ENCODE measurements around the gene MYORG. TPM values are rescaled to one million over a fixed set of nuclear protein-coding genes. Genes with fewer than 3 reads are reported as not detected.

The MYORG gene
- total RNA-seq, 2 experiments from 2014 or later = 4.7 to 5.5 TPM

- Mint-ChIP-seq H3K4me3 (no peak overlapping the region), H3K9me3 (no peaks in the 10 kb centered on the region), H3K36me3 (no peaks in the 10 kb centered on the region), H3K4me1 (no peaks in the 10 kb centered on the region), H3K27me3 (no peaks in the 10 kb centered on the region), H3K27ac (no peak overlapping the region)
- POLR2A ChIA-PET = no interaction called here
- DNase-seq (no peak), ATAC-seq (ENCODE audit: low read depth) (no peak)
Measured at GRCh38 chr9:34399729-34400128, 23.0 kb upstream of the MYORG start.

- POLR2A ChIA-PET = no interaction called here
Measured at GRCh38 chr9:34398875-34399274, 22.2 kb upstream of the MYORG start.

GRCh38 chr9:34396276-34397214 lies 19.8 kb upstream of the MYORG start:
- peaks cover 9% of the 10 kb centered on the region for H3K27me3 Mint-ChIP-seq
- no peaks in the 10 kb centered on the region for H3K36me3 Mint-ChIP-seq
- ATAC-seq (ENCODE audit: low read depth) (no peak), DNase-seq (no peak)
- peaks cover 4% of the 10 kb centered on the region for H3K4me1 Mint-ChIP-seq
- H3K9me3 Mint-ChIP-seq = no peaks in the 10 kb centered on the region
- no peak overlapping the region for H3K27ac Mint-ChIP-seq
- POLR2A ChIA-PET = no interaction called here
- H3K4me3 Mint-ChIP-seq = no peak overlapping the region

More at GRCh38 chr9:34398875-34399274, 22.2 kb upstream of the MYORG start:
- ATAC-seq (ENCODE audit: low read depth) = no peak
- H3K36me3 Mint-ChIP-seq = no peaks in the 10 kb centered on the region
- DNase-seq = no peak
- no peaks in the 10 kb centered on the region for H3K4me1 Mint-ChIP-seq
- H3K27ac Mint-ChIP-seq = no peak overlapping the region
- no peak overlapping the region for H3K4me3 Mint-ChIP-seq
- H3K27me3 Mint-ChIP-seq = no peaks in the 10 kb centered on the region
- H3K9me3 Mint-ChIP-seq = no peaks in the 10 kb centered on the region

- no peaks in the 10 kb centered on the region for H3K9me3 Mint-ChIP-seq
- ATAC-seq (ENCODE audit: low read depth) (no peak), DNase-seq (no peak)
- H3K27ac Mint-ChIP-seq = no peak overlapping the region
- H3K27me3 Mint-ChIP-seq = peaks cover 19% of the 10 kb centered on the region
- peaks cover 4% of the 10 kb centered on the region for H3K4me1 Mint-ChIP-seq
- H3K36me3 Mint-ChIP-seq = no peaks in the 10 kb centered on the region
- no peak overlapping the region for H3K4me3 Mint-ChIP-seq
- POLR2A ChIA-PET = no interaction called here
Measured at GRCh38 chr9:34392511-34392910, 15.8 kb upstream of the MYORG start.

- DNase-seq = no peak
- ATAC-seq (ENCODE audit: low read depth) = no peak
- H3K27me3 Mint-ChIP-seq = peaks cover 14% of the 10 kb centered on the region
- no peaks in the 10 kb centered on the region for H3K36me3 Mint-ChIP-seq
- no peaks in the 10 kb centered on the region for H3K9me3 Mint-ChIP-seq
- H3K4me1 Mint-ChIP-seq = peaks cover 7% of the 10 kb centered on the region
- H3K27ac Mint-ChIP-seq = no peak overlapping the region
- POLR2A ChIA-PET = no interaction called here
- no peak overlapping the region for H3K4me3 Mint-ChIP-seq
Measured at GRCh38 chr9:34387239-34387638, 10.5 kb upstream of the MYORG start.

GRCh38 chr9:34386656-34387055 lies 10.0 kb upstream of the MYORG start:
- Mint-ChIP-seq H3K36me3 (no peaks in the 10 kb centered on the region), H3K4me3 (no peak overlapping the region), H3K27me3 (peaks cover 13% of the 10 kb centered on the region), H3K4me1 (peaks cover 4% of the 10 kb centered on the region), H3K9me3 (no peaks in the 10 kb centered on the region), H3K27ac (no peak overlapping the region)
- no peak for ATAC-seq (ENCODE audit: low read depth)
- POLR2A ChIA-PET = no interaction called here
- no peak for DNase-seq

GRCh38 chr9:34385561-34386230 lies 9.0 kb upstream of the MYORG start:
- ATAC-seq (ENCODE audit: low read depth) = no peak
- POLR2A ChIA-PET = interaction anchor here (0.7 kb wide), 1 partner anchor 170 kb away, joined by 6 read pairs; no protein-coding TSS in a partner anchor
- peaks cover 11% of the 10 kb centered on the region for H3K27me3 Mint-ChIP-seq
- H3K4me3 Mint-ChIP-seq = no peak overlapping the region
- peaks cover 8% of the 10 kb centered on the region for H3K4me1 Mint-ChIP-seq
- no peak overlapping the region for H3K27ac Mint-ChIP-seq
- no peak for DNase-seq
- no peaks in the 10 kb centered on the region for H3K9me3 Mint-ChIP-seq
- H3K36me3 Mint-ChIP-seq = no peaks in the 10 kb centered on the region

GRCh38 chr9:34384368-34385165 lies 7.9 kb upstream of the MYORG start:
- Mint-ChIP-seq H3K27me3 (peaks cover 10% of the 10 kb centered on the region), H3K27ac (no peak overlapping the region), H3K4me1 (peaks cover 16% of the 10 kb centered on the region), H3K9me3 (no peaks in the 10 kb centered on the region), H3K36me3 (no peaks in the 10 kb centered on the region), H3K4me3 (no peak overlapping the region)
- POLR2A ChIA-PET = interaction anchor here (0.7 kb wide), 1 partner anchor 171 kb away, joined by 6 read pairs; no protein-coding TSS in a partner anchor
- no peak for DNase-seq
- no peak for ATAC-seq (ENCODE audit: low read depth)

GRCh38 chr9:34383904-34384303 lies 7.2 kb upstream of the MYORG start:
- Mint-ChIP-seq H3K4me1 (peaks cover 18% of the 10 kb centered on the region), H3K36me3 (no peaks in the 10 kb centered on the region), H3K9me3 (no peaks in the 10 kb centered on the region), H3K27me3 (peaks cover 10% of the 10 kb centered on the region), H3K4me3 (no peak overlapping the region), H3K27ac (no peak overlapping the region)
- DNase-seq = no peak
- POLR2A ChIA-PET = no interaction called here
- ATAC-seq (ENCODE audit: low read depth) = no peak

GRCh38 chr9:34382879-34383278 lies 6.2 kb upstream of the MYORG start:
- no peak overlapping the region for H3K27ac Mint-ChIP-seq
- H3K9me3 Mint-ChIP-seq = no peaks in the 10 kb centered on the region
- no peak for ATAC-seq (ENCODE audit: low read depth)
- H3K4me1 Mint-ChIP-seq = peaks cover 18% of the 10 kb centered on the region
- no peak overlapping the region for H3K4me3 Mint-ChIP-seq
- DNase-seq = no peak
- peaks cover 10% of the 10 kb centered on the region for H3K27me3 Mint-ChIP-seq
- H3K36me3 Mint-ChIP-seq = no peaks in the 10 kb centered on the region
- POLR2A ChIA-PET = no interaction called here

GRCh38 chr9:34382054-34382453 lies 5.4 kb upstream of the MYORG start:
- H3K4me3 Mint-ChIP-seq = peak overlapping the region; percentile 89

GRCh38 chr9:34381323-34381722 lies 4.6 kb upstream of the MYORG start:
- DNase-seq (no peak), ATAC-seq (ENCODE audit: low read depth) (no peak)
- Mint-ChIP-seq H3K4me3 (peak overlapping the region; percentile 89), H3K9me3 (no peaks in the 10 kb centered on the region), H3K4me1 (peaks cover 18% of the 10 kb centered on the region), H3K36me3 (no peaks in the 10 kb centered on the region), H3K27me3 (peaks cover 10% of the 10 kb centered on the region), H3K27ac (no peak overlapping the region)
- POLR2A ChIA-PET = interaction anchor here (1.0 kb wide), 1 partner anchor 51 kb away, joined by 3 read pairs; no protein-coding TSS in a partner anchor

More at GRCh38 chr9:34382054-34382453, 5.4 kb upstream of the MYORG start:
- Mint-ChIP-seq H3K4me1 (peaks cover 18% of the 10 kb centered on the region), H3K9me3 (no peaks in the 10 kb centered on the region), H3K27me3 (peaks cover 10% of the 10 kb centered on the region), H3K36me3 (no peaks in the 10 kb centered on the region), H3K27ac (no peak overlapping the region)
- no peak for ATAC-seq (ENCODE audit: low read depth)
- no peak for DNase-seq
- POLR2A ChIA-PET = no interaction called here
